ENCODE results near the gene CABLES2.

CABLES2 gene

DNA sequence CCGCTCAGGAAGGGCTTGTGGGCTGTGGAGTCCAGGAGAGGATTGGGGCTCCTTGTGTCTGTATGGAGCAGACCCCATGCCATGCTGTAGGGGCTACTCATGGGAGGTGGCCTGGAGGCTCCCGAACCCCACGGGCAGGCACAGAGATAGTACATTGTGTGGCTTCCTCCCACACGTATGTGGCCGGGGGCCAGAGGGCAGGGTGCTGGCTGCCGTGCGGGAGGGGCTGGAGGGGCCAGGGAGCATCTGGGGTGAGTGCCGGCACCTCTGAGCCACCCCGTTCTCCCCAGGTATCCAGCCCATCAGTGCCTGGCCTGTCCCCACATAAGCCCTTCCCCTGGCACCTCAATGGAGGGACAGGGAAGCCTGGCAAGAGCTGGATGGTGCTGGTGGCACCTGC is 12.7 kb upstream of the CABLES2 start:
- no peak overlapping the region for H3K4me3 ChIP-seq (ENCODE audit: low read length)
- H3F3A ChIP-seq (ENCODE audit: control insufficient read depth, insufficient read depth) = no peaks in the 10 kb centered on the region
- no peaks in the 10 kb centered on the region for H3K9me2 ChIP-seq (replicated peaks; ENCODE audit: control insufficient read depth, low read length)
- H3K4me2 ChIP-seq (ENCODE audit: low read length) = no peak overlapping the region
- no peak overlapping the region for H3K27ac ChIP-seq (ENCODE audit: low read depth, low read length)
- no peaks in the 10 kb centered on the region for H4K20me1 ChIP-seq (ENCODE audit: control insufficient read depth, insufficient read depth, low read depth, low read length)
- H3K36me3 ChIP-seq (ENCODE audit: control insufficient read depth, low read length) = no peaks in the 10 kb centered on the region
- no peaks in the 10 kb centered on the region for H3K4me1 ChIP-seq (ENCODE audit: control insufficient read depth, low read length)
- H3K79me2 ChIP-seq (ENCODE audit: control insufficient read depth, low read length) = no peaks in the 10 kb centered on the region
- TF ChIP-seq EZH2phosphoT487 (IDR thresholded peaks at IDR 0.05; ENCODE audit: borderline replicate concordance, low read length) = no peak
- TF ChIP-seq, protein P1, sequence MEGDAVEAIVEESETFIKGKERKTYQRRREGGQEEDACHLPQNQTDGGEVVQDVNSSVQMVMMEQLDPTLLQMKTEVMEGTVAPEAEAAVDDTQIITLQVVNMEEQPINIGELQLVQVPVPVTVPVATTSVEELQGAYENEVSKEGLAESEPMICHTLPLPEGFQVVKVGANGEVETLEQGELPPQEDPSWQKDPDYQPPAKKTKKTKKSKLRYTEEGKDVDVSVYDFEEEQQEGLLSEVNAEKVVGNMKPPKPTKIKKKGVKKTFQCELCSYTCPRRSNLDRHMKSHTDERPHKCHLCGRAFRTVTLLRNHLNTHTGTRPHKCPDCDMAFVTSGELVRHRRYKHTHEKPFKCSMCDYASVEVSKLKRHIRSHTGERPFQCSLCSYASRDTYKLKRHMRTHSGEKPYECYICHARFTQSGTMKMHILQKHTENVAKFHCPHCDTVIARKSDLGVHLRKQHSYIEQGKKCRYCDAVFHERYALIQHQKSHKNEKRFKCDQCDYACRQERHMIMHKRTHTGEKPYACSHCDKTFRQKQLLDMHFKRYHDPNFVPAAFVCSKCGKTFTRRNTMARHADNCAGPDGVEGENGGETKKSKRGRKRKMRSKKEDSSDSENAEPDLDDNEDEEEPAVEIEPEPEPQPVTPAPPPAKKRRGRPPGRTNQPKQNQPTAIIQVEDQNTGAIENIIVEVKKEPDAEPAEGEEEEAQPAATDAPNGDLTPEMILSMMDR (IDR thresholded peaks at IDR 0.05; ENCODE audit: low read depth, low read length, poor library complexity, severe bottlenecking) = no peak
- no peaks in the 10 kb centered on the region; the same call in 1 of the 2 replicates for H3K9me3 ChIP-seq (ENCODE audit: control insufficient read depth, insufficient read depth, low read length)
- H3K27me3 ChIP-seq (ENCODE audit: control insufficient read depth, low read length) = no peaks in the 10 kb centered on the region

DNA sequence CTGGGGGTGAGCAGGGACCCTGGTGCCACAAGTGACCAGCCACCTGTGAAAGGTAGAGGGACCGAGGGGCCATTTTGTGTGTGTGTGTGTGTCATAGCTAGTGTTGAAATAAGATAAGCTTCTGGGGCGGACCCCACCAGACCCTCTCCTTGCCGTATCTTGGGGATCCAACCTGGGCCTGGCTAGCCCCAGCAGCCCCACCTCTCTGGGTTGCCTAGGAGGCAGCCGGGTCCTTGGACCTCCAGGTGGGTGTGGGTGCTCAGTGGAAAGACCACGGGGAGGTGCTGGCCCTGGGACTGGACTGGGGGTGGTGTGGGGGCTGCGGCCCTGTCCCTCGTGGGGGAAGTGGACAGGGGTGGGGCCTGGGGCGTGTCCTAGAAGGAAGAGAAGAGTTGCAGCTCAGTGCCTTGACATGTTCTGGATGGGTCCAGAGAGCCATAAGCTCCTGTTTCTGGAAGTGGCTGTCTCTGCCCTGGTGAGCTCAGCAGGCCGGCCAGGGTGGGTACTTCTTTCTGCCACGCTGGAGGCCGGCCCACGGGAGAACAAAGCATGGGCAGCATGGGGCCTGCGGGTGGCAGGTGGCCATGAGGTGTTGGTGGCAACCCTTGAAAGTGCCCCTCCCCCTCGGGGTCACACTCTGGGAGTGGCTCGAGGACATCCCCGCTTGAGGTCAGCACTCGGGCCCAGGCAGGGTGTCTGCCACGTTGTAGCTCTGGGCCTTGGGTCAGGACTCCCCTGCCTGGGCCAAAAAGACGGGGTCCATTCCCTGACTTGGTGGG is 11.8 kb upstream of the CABLES2 start:
- H3K79me2 ChIP-seq (ENCODE audit: control insufficient read depth, low read length) = no peaks in the 10 kb centered on the region
- H3K27me3 ChIP-seq (ENCODE audit: control insufficient read depth, low read length) = no peaks in the 10 kb centered on the region
- H3K27ac ChIP-seq (ENCODE audit: low read depth, low read length) = no peak overlapping the region
- H3K9me3 ChIP-seq (ENCODE audit: control insufficient read depth, insufficient read depth, low read length) = no peaks in the 10 kb centered on the region; the same call in 1 of the 2 replicates
- H4K20me1 ChIP-seq (ENCODE audit: control insufficient read depth, insufficient read depth, low read depth, low read length) = no peaks in the 10 kb centered on the region
- TF ChIP-seq, protein P1 (IDR thresholded peaks at IDR 0.05; ENCODE audit: low read depth, low read length, poor library complexity, severe bottlenecking) = no peak
- no peak overlapping the region for H3K4me2 ChIP-seq (ENCODE audit: low read length)
- no peak overlapping the region for H3K4me3 ChIP-seq (ENCODE audit: low read length)
- H3F3A ChIP-seq (ENCODE audit: control insufficient read depth, insufficient read depth) = no peaks in the 10 kb centered on the region
- no peaks in the 10 kb centered on the region for H3K4me1 ChIP-seq (ENCODE audit: control insufficient read depth, low read length)
- H3K36me3 ChIP-seq (ENCODE audit: control insufficient read depth, low read length) = no peaks in the 10 kb centered on the region
- no peaks in the 10 kb centered on the region for H3K9me2 ChIP-seq (replicated peaks; ENCODE audit: control insufficient read depth, low read length)

DNA sequence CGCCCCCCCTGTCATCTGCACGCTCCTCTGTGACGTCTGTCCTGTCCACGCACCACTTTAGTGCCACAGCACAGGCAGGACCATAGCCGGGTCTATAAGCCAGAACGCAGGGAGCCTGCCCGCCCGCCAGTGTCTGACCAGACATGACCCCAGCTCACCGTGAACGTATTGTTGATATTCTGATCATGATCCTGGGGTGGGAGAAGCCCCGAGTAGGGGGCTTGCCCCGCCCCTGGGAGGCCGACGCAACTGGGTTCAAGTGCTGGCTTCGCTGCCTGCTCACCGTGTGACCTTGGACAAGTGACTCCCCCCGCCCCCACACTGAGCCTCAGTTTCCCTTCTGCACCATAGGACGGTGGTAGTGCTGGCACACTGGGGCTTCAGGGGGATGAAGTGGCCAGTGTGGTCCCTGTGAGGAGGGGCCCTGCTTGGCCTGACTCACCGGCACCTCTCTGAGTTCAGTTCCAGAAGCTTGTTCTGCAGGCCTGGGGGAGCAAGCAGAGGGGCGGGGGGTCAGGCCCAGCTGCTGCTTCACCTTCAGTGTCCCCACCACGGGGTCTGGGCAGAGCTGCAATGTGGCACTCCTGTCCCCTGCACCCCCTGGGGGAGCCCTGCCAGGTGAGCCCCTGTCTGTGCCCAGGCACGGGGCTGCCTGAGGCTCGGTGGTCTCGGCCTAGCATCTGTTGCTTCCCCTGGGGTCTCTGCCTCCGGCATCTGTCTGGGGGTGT is 11.1 kb upstream of the CABLES2 start:
- no peaks in the 10 kb centered on the region for H3K27me3 ChIP-seq (ENCODE audit: control insufficient read depth, low read length)
- TF ChIP-seq, protein P1 (IDR thresholded peaks at IDR 0.05; ENCODE audit: low read depth, low read length, poor library complexity, severe bottlenecking) = no peak
- TF ChIP-seq EZH2phosphoT487 (IDR thresholded peaks at IDR 0.05; ENCODE audit: borderline replicate concordance, low read length) = no peak
- no peaks in the 10 kb centered on the region for H3K36me3 ChIP-seq (ENCODE audit: control insufficient read depth, low read length)
- no peaks in the 10 kb centered on the region for H3K79me2 ChIP-seq (ENCODE audit: control insufficient read depth, low read length)
- H3K9me2 ChIP-seq (replicated peaks; ENCODE audit: control insufficient read depth, low read length) = no peaks in the 10 kb centered on the region
- no peaks in the 10 kb centered on the region for H3F3A ChIP-seq (ENCODE audit: control insufficient read depth, insufficient read depth)
- H3K4me3 ChIP-seq (ENCODE audit: low read length) = no peak overlapping the region
- no peaks in the 10 kb centered on the region for H4K20me1 ChIP-seq (ENCODE audit: control insufficient read depth, insufficient read depth, low read depth, low read length)
- H3K27ac ChIP-seq (ENCODE audit: low read depth, low read length) = no peak overlapping the region
- H3K9me3 ChIP-seq (ENCODE audit: control insufficient read depth, insufficient read depth, low read length) = no peaks in the 10 kb centered on the region; the same call in 1 of the 2 replicates
- H3K4me1 ChIP-seq (ENCODE audit: control insufficient read depth, low read length) = no peaks in the 10 kb centered on the region
- H3K4me2 ChIP-seq (ENCODE audit: low read length) = no peak overlapping the region
